ENCODE results near the gene SOCS3. TPM values are rescaled to one million over a fixed set of nuclear protein-coding genes. Genes with fewer than 3 reads are reported as not detected.

Gene SOCS3
- total and polyA plus RNA-seq, 10 of the 15 experiments (the other 5 are each of a cell fraction or from before 2014, with no cell fraction given), result 0.05 to 3.9 (median 1.0) TPM

- TF ChIP-seq NR2C1 (IDR thresholded peaks at IDR 0.05), result no peak
- no peak for TF ChIP-seq ZNF592 (IDR thresholded peaks at IDR 0.05)
- 0 out of 2 replicates have a peak, but pooled peaks have one; percentile 39 for TF ChIP-seq SMARCA5 (IDR thresholded peaks at IDR 0.05)
- TF ChIP-seq RB1 (IDR thresholded peaks at IDR 0.05; ENCODE audit: borderline replicate concordance), result 0 out of 2 replicates have a peak, but pooled peaks have one; percentile 46
- TF ChIP-seq NR2F1 (conservative IDR thresholded peaks at IDR 0.05), result peak; percentile 55
- peak; percentile 87; the same call in 1 of the 2 replicates for TF ChIP-seq DPF2 (IDR thresholded peaks at IDR 0.05)
- TF ChIP-seq LARP7 (IDR thresholded peaks at IDR 0.05), result peak; percentile 87
- 0 out of 2 replicates have a peak, but pooled peaks have one; percentile 13 for TF ChIP-seq SMC3 (IDR thresholded peaks at IDR 0.05; ENCODE audit: borderline replicate concordance, low read length)
- peak; percentile 94 for TF ChIP-seq GATAD2B (conservative IDR thresholded peaks at IDR 0.05; ENCODE audit: low read depth)
- no peak for TF ChIP-seq POLR2AphosphoS2 (IDR thresholded peaks at IDR 0.05; ENCODE audit: low read depth, low read length)
- TF ChIP-seq IKZF1 (conservative IDR thresholded peaks at IDR 0.05), result peak; percentile 93
- TF ChIP-seq TCF3 (IDR thresholded peaks at IDR 0.05; ENCODE audit: borderline replicate concordance, insufficient read depth, low read depth, low read length), result 0 out of 2 replicates have a peak, but pooled peaks have one; percentile 50
- peak; percentile 92 for TF ChIP-seq NFXL1 (IDR thresholded peaks at IDR 0.05; ENCODE audit: borderline replicate concordance)
- peak in 1 of 2 experiments; percentile 87; a peak in 2 of 4 replicates for TF ChIP-seq BHLHE40 (IDR thresholded peaks at IDR 0.05; ENCODE audit: borderline replicate concordance in 1 of 2, low read depth in 2 of 2, low read length in 1 of 2)
- 0 out of 2 replicates have a peak, but pooled peaks have one; percentile 52 for TF ChIP-seq CHD2 (IDR thresholded peaks at IDR 0.05; ENCODE audit: borderline replicate concordance, low read depth, low read length)
- 0 out of 2 replicates have a peak, but pooled peaks have one; percentile 31 for TF ChIP-seq NKRF (conservative IDR thresholded peaks at IDR 0.05)
Measured at GRCh38 chr17:78313735-78314648, 45.9 kb downstream of the SOCS3 start (continued).
